ENCODE measurements around the gene KRT2.

Gene KRT2

DNA sequence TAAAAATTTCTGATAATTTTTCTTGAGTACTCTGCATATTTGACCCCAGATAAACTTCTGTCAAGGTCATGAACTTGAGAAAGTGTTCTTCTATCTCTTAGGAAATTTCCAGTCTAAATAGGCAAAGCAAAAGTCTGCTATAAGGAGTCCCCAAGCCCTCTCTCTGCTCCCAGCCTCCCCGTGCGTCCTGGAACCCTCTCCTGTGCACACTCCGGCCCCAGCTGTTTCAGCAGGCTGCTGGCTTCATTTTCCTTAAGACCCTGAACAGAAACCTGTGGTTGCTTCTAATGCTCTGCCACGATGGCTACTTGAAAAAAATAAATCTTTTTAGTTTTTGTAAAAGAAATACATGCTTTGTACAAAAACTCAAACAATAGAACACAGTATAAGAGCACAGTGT lies 14.7 kb downstream of the KRT2 start:
- DNase-seq (ENCODE audit: low read depth), result no peak

DNA sequence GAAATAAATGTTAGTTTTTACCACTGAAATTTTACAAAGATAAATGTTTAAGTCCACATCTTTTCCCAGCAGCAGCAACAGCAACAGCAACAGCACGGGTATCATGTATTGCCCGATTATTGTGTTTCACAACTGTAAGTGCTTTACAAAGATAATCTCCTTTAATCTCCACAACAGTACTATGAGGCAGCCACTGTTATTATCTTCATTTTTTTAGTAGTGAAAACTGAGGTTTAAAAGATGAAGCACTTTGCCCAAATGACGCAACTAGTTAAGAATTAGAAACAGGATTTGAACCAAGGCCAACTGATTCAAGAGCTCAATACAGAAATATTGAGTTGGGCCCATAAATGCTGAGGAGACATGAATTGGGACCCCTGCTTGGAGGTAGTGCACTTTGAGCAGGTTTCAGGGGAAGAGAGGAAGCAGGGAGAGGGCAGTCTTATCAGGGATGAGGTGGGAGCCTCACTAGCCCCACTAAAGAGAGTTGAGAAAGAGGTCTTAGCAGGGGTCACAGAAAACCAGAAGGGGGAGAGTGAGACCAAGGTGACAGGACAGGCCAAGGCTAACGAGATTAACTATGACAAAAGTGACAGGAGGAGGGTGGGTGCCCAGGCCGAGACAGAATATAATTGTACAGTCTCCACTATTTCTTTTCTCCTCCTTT lies 15.3 kb downstream of the KRT2 start:
- no peak for DNase-seq (ENCODE audit: low read depth)

DNA sequence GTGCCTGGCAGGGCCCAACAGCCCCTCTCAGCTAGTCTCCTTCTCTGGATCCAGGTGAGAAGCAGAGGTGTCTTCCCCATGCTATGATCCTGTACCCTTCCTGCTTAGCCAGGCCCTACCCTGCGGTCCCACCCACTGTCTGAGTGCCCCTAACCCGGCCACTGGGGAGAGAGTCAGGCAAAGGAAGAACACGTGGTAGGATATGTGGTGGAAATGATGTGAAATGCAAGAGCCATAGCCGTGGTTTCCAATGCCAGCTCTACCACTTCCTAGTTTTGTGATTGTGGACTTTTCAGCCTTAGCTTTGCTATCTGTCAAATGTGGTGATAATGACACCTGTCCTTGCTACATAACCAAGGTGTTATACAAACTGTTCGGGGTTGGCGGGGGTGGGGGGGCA lies 15.8 kb downstream of the KRT2 start:
- no peak for DNase-seq (ENCODE audit: low read depth)

DNA sequence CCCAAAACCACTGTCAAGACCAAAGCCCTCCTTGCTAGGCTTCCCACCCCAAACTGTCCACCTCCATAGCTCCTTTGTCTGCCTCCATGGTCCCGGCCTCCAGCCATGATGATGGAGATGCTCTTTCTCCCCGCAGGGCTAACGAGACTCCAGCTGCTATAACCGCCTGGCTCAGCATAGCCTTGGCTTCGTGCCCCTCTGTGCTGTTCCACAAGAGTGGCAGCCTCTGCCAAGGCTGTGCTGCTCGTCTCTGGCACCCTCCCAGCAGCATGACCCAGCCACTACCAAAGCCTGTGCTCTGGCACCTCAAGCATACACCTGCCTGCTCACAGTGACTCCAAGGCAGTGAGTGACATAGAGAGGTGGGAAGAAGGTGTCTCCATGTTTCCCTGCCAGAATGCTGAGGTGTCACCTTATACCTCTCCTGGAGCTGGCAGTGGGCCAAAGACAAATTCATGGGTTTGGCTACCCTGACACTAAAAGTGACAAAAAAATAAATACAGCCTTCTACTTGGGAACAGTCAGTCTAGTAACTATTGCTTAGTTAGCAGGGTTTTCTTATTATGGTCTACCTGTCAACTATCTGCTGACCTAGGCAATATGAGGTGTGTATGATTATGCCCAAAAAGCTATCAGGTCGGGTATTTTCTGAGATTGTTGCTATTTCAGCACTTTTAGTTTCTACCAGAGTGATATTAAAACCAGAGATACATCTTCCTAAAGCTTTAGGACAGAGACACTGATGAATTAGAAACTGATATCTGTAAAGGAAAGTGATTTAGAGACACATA lies 17.6 kb downstream of the KRT2 start:
- DNase-seq (ENCODE audit: low read depth), result no peak

DNA sequence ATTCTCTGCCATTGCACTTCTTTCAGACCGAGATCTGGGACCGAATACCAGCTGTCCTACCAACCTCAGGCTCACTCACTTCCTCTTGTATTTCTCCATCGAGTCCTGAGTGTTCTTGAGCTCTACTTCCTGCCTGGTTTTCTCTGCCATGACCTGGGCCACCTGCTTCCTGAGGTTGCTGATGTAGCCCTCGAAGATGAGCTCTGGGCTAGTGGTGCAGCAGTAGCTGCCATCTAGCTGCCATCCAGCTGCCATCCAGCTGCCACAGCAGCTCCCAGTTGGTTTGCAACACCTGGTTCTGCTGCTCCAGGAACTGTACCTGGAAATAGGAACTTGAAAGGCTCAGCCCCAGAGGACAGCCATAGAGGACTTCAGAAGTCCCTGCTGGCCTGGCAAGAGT lies 18.6 kb downstream of the KRT2 start:
- DNase-seq (ENCODE audit: low read depth), result no peak

DNA sequence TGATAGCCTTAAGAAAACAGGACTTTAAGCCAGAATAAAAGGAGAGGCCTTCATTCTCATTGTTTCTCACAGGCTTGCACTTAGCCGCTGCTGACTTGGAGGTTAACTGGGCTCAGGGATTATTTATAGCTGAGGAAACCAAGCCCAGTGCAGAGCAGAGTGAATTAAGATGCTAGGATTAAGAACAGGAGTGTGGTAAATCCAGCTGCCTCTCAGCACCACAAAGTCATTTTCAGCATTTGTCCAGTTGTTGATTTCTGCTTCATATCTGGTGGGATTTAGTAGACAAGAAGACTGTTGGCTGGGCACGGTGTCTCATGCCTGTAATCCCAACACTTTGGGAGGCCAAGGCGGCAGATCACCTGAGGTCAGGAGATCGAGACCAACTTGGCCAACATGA lies 19.4 kb downstream of the KRT2 start:
- DNase-seq (ENCODE audit: low read depth), result no peak

DNA sequence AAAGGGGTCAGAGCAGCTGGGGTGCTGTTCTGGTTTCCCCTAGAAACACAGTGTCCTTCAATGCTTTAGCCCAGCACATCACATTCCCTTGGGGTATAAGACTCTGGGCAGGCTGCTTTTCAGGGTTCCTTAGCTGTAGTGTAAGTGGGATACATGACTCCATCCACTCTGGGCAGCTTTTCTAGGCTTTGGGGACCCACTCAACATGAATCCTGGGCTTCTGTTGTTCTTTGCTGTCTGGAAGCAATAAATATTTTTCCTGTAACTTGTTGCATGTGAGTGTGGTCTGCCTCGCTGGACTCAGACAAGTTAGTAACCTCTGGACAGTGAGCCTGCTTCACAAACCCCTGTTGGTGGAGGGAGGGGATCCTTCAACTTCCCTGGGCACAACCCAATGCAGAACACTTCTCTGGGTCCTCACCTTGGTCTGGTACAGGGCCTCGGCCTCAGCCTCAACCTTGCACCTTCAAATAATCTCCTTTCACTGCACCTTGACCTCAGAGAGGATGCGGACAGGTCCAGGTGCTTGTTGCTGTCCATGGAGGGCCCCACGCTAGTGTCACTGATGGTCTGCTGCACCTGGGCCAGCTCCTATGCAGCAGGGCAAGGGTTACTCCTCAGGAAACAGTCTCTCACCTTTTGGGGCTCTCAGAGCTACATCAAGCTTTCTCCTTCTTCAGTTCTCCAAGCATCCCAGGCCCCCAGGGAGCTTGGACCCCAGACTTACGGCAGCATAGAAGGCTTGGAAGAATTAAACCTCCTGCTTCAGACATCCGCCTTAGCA lies 20.1 kb downstream of the KRT2 start:
- no peak for DNase-seq (ENCODE audit: low read depth)

DNA sequence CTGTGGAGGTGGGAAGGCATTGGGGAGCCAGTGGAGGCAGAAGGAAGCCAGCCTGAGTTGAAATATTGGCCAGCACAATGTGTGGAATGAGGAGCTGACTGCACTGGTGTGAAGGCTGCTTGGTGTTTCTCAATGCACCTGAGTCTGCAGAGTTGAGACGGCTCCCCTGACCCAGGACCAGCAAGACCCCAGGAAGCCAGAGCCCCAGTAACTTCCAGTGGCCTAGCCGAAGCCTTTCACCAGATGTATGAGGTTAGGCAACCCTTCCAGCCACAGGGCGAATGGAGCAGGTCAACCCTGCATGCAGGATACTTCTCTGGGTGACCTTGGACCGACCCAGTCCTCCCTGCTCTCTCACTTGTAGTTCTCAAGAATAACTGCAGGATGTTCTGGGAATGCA lies 20.7 kb downstream of the KRT2 start:
- DNase-seq (ENCODE audit: low read depth), result no peak

DNA sequence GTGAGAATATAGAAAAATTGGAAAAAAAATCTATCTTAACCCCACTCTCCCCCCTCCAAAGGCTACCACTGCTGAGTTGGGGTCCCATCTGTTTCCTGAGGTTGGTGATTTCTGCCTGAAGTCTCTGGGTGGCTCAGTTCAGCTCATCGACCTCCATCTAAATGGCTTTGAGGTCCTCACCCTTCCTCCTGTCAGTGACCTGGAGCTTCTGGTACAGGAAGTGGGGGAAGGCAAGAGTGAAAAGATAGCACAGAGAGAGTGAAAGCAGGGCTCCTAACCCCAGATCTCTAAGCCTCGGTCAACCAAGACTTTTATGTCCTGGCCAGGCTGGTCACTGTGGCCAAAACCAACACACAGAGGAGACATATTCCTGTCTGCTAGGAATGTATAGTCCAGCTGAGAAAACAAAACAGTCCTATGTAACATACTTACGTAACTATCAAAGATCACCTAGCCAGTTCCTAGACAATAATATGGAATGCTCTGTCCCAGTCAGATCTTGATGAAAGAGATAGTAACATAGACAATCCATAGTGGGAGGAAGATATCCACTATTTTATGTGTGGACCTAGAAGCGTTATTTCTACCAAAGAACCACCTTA lies 21.3 kb downstream of the KRT2 start:
- DNase-seq (ENCODE audit: low read depth), result no peak

DNA sequence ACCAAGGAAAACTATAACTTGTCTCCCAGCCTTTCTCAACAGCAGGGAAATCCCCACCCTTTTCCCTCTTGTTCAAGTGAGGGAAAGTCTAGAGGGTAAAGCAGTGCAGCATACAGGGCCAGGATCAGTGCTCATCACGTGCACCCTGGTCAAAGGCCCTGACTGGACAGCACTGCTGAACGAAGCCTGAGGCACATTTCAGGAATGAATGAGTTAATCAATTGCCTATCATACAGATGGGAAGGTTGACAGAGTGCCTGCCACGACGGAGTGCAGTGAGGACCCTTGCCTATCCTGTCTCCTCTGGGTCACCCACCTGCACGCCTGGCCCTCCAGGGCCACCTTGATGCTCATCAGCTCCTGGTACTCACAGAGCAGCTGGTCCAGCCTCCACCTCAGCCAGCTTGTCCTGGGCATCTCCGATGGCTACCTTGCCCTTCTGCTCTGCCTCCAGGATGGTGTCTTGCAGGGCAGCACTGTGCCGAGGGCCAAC lies 22.0 kb downstream of the KRT2 start:
- no peak for DNase-seq (ENCODE audit: low read depth)

DNA sequence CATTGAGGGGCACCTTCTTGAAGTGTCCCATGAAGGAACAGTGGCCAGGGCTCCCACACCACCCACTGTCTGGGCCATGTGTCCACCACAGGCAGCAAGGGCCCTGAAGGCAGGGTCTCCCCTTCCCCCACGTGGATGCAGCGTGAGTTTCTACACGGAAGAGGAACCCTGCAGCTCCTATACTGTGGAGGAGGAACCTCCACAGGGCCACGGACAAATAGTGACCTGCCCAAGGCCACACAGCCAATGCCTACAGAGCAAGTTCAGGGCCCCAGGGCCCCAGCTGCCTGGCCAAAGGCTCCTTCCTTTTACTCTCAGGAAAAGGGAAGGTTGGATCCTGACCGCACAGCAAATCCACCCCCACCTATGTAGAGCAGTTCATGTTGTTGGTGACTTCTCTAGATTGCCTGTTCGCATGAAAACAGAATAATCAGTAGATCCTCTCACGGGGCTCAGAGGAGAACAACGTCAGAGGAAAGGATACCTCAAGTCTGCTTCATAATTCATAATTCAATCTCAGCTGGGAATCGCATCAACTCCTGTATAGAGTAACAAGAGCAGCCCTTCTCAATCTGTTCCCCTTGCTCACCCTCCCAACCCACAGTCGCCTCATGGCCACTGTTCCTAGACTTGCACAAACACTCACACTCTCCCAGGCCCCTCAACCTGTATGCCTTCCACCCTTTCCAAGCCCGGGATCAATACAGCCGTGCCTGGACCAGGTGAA lies 22.6 kb downstream of the KRT2 start:
- no peak for DNase-seq (ENCODE audit: low read depth)

DNA sequence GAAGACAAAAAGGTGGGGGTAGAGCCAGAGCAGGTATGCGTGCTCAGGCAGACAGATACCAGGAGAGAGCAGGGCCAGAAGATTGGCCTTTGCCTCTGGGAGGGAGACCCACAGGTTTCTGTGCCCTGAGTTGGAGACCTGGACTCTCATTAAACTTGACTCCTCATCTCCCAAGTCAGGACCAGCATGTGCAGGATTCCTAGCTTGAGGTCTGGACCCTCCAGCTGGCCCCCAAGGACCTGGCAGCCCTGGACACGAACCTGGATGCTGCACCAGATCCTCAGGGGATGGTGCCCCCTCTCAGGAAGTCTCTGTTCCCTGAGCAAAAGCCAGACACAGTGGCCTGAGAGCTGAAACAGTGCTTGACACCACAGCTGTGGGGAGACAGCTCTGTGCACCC lies 23.2 kb downstream of the KRT2 start:
- DNase-seq (ENCODE audit: low read depth), result no peak

DNA sequence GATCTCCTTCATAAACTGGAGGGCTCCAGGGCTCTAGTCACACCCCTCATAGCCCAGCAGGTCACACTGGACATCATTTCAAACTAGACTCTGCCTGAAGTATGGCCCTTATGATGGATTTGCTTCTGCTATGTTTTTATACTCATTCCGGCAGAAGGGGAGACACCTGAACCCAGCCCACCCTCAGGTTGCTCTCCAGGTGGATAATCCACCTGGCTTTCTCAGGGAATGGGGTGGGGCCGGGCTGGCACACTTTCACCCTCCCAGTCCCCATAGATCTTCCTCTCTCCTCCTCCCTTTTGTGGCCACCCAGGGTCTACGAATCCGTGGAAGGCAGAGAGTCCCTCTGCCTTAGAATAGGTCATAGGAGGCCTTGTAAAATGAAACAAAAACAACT lies 23.9 kb downstream of the KRT2 start:
- DNase-seq (ENCODE audit: low read depth), result no peak

DNA sequence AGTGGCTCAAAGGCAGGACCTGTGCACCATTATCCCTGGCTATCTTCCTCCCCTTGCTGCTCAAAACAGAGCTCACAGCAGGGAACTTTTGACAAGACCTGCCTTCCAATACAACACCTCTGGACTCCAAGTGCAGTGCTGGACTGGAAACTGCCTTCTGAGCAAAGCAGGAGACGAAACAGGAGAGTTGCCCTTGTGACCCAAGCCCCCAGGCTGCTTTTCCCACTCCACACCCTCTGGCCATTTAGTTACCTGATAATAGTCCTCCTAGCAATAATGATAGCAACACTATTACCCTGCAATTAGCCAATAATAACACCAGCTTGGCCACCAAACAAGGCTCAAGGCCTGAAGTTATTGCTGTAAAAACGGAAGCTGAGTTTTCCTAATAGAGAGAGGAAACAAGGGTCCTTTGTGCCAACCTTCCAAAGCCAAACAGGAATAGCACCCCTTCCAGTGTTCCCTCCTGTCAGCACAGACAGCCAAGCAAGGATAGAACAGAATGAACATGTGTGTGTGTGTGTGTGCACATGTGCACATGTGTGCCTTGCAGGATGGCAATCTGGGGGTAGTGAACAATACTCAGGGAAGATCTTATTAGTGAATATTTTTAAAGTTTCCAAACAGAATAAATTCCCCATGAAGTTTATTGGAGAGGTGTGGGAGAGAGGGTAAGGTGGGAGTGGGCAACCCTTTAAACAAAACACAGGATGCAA lies 24.5 kb downstream of the KRT2 start:
- no peak for DNase-seq (ENCODE audit: low read depth)

DNA sequence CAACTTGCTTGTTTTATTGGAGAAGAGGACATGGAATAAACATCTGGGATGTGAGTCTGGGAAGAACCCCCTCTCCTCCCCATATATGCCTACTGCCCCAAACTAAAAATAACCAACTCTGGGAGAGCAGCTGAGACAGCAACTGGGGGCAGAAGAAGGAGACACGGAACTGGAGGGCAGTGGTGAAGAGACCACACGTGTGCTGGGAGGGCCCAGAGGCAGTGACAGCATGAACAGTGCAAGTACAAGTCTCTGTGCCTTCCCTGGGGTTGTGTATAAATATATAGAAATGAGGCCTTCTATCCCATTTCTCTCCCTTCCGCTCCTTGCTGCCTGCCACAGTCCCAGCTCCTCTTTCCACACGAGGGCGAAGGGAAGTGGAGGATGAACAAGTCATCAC lies 29.7 kb downstream of the KRT2 start:
- DNase-seq (ENCODE audit: low read depth), result no peak

DNA sequence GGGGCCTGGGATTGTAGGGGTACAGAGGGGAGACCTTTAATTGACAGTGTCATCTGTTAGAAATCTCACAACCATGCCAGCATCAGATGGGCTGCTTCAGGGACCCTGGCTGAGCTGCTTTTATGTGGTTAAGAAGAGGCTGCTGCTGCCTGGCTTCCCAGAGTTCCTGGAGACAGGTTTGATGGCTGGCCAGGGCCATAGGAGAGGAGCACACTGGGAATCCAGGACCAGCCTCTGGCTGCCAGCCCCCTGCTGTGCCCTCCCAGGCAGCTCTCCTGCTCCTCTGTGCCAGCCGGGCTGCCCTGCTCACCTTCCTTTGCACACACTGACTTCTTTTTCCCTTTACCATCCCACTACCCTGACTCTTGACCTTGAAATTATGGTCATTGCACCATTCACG lies 33.1 kb downstream of the KRT2 start:
- no peak for DNase-seq (ENCODE audit: low read depth)

DNA sequence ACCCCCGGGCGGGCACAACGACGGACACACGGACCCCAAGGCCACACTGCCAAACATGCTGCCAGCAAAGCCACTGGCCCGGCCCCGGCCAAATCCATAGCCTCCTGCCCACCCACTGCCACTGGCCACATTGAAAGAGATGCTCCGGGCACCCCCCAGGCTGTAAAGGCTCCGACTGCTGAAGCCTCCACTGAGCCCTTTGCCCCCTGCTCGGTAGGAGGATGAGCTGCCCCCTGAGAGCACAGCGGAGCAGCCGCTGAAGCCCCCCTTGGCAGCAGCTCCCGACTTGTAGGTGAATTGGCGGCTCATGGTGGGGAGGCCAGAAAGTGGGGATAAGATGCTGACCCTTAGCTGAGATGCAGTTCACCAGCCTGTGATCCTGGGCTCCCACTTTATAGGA lies 33.8 kb downstream of the KRT2 start, which contains the start of gene KRT73:
TSS of gene KRT73 (minus strand) at position 344 of the 400 bp plus-strand sequence. CDS start at position 309, 35 bp downstream.
- DNase-seq (ENCODE audit: low read depth), result no peak

DNA sequence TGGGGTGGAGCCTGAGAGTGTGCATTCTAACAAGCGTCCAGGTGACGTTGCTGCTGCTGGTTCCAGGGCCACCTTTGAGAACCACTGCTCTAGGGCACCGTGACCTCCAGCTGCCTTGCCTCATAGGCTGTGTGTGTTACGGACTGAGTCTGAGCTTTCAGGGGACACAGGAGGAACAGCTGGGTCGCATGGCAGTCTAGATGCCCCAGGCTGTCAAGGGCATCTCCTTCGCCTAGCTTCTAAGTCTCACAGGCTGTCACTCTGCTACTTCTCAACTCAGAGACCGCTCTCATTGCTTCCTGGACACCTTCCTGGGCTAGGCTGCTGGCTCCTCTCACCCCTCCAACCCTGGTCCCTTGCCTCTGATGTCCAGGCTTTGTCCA lies 34.6 kb downstream of the KRT2 start:
- no peak for DNase-seq (ENCODE audit: low read depth)

DNA sequence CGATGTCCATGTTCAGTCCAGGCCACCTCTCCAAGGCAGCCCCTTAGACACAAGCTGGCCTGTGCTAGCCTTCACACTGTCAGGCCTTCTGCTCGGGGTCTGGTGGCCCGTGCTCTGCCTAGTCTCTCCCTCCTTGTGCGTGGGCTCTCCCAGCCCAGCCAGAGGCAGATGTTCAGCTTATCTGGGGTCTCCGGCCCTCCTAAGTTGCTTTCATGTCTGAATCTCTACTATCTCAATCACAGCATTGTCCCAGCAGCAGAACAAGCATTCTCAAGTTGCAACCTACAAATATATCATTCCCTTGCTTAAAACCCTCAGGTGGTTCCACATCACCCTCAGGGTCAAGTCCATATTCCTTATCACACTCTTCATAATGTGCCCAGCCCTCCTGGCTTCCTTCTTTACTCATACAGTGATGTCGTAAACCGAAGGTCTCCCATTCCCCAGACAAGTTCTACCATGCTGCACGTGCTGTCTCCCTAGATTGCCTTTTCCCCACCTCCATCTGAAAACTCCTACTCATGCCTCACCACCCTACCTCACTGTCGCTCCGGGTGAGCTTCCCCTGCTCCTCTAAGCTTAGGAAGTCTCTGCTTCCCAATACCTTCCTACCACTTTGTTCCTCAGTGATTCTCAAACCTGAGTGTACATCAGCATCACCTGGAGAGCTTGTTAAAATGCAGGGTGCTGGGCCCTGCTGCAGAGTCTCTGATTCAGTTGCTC lies 35.2 kb downstream of the KRT2 start:
- DNase-seq (ENCODE audit: low read depth), result no peak

DNA sequence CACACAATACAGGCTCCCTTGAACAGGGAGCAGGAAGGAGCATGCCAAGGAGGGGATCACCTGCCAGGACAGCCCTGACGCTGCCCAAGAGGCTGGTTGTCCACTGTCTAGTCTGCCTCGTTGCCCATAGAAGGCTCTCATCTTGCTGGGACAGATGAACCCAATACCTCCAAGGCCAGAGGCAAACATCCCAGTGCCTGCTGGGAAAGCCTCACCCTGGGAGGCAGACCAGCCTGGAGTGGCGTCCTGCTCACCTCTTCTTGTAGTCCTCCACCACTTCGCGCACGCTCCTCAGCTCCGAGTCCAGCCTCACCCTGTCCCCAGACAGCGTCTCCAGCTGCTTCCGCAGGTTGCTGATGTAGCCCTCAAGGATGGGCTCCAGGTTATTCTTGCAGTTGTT lies 36.1 kb downstream of the KRT2 start:
- DNase-seq (ENCODE audit: low read depth), result no peak

Data from activated T-cell treated with anti-CD3 and anti-CD28 coated beads for 1 hour (primary cell).